Smooth muscle cell (in vitro differentiated cells): Measurements from ENCODE around the gene PDSS2. TPM values are rescaled to one million over a fixed set of nuclear protein-coding genes. Genes with fewer than 3 reads are reported as not detected.

ENCODE experiments used
- DNase-seq: peaks from one replicate; lab custom pipeline; 2025; ENCODE audit not compliant: unreplicated experiment; lab: John Stamatoyannopoulos, UW
- H2AFZ ChIP-seq: fragments of 200-600 bp; sonication (generic); 2 replicates; pipeline ENCODE4 v1.6.0; 2016; ENCODE audit warnings: antibody characterized with exemption, low read depth, mild to moderate bottlenecking
- H3F3A ChIP-seq: fragments of 200-600 bp; sonication (generic); 2 replicates; pipeline ENCODE4 v1.6.0; 2017; ENCODE audit warnings: antibody characterized with exemption, low read depth
- H3K27ac ChIP-seq: fragments of 200-600 bp; sonication (generic); 2 replicates; pipeline ENCODE4 v1.5.1; 2016; ENCODE audit warnings: low read depth, mild to moderate bottlenecking
- H3K27me3 ChIP-seq: fragments of 200-600 bp; sonication (generic); 2 replicates; pipeline ENCODE4 v1.6.1; 2016; ENCODE audit warnings: low read depth, mild to moderate bottlenecking
- H3K36me3 ChIP-seq: fragments of 200-600 bp; sonication (generic); 2 replicates; pipeline ENCODE4 v1.5.1; 2016; ENCODE audit warnings: low read depth
- H3K4me1 ChIP-seq: fragments of 200-600 bp; sonication (generic); 2 replicates; pipeline ENCODE4 v1.5.1; 2016; ENCODE audit warnings: low read depth
- H3K4me2 ChIP-seq: fragments of 200-600 bp; sonication (generic); 2 replicates; pipeline ENCODE4 v1.6.0; 2016; ENCODE audit warnings: mild to moderate bottlenecking
- H3K4me3 ChIP-seq: fragments of 200-600 bp; sonication (generic); 2 replicates; pipeline ENCODE4 v1.5.1; 2016; ENCODE audit warnings: mild to moderate bottlenecking
- H3K79me2 ChIP-seq: fragments of 200-600 bp; sonication (generic); 2 replicates; pipeline ENCODE4 v1.6.0; 2016; ENCODE audit warnings: low read depth, mild to moderate bottlenecking
- H3K9ac ChIP-seq: fragments of 200-600 bp; sonication (generic); 2 replicates; pipeline ENCODE4 v1.6.0; 2016; ENCODE audit warnings: low read depth
- H3K9me3 ChIP-seq: fragments of 200-600 bp; sonication (generic); replicated peaks from 2 replicates; pipeline ENCODE4 v1.5.1; 2016; ENCODE audit warnings: low read depth
- H4K20me1 ChIP-seq: fragments of 200-600 bp; sonication (generic); 2 replicates; pipeline ENCODE4 v1.6.0; 2016; ENCODE audit warnings: low read depth
- WGBS: methylation state at CpG from one replicate; pipeline ENCODE4 v1.1.7; 2016; ENCODE audit warnings: low lambda C conversion rate; 5-methylcytosine and 5-hydroxymethylcytosine counted together
- polyA plus RNA-seq: library from polyadenylated mRNA; unstranded; fragments of >200 nt; fragmentation: Nextera tagmentation; extraction: Ambion mirVana; gene quantifications from 2 replicates; pipeline ENCODE4 v1.2.1, GENCODE V29; 2016
- total RNA-seq: library from RNA; depleted of rRNA; stranded (reverse); fragments of >200 nt; gene quantifications from 2 replicates; pipeline ENCODE4 v1.2.3, GENCODE V29; 2014
- TF ChIP-seq, protein P1 (sequence below): fragments of 200-600 bp; sonication (generic); IDR thresholded peaks from 2 replicates; pipeline ENCODE4 v1.5.1; 2017; ENCODE audit warnings: borderline replicate concordance, mild to moderate bottlenecking, antibody characterized with exemption; ENCODE audit not compliant: insufficient read depth, poor library complexity, severe bottlenecking

PDSS2 gene
- total and polyA plus RNA-seq, 2 experiments from 2014 or later: 12.8 to 15.5 TPM

DNA sequence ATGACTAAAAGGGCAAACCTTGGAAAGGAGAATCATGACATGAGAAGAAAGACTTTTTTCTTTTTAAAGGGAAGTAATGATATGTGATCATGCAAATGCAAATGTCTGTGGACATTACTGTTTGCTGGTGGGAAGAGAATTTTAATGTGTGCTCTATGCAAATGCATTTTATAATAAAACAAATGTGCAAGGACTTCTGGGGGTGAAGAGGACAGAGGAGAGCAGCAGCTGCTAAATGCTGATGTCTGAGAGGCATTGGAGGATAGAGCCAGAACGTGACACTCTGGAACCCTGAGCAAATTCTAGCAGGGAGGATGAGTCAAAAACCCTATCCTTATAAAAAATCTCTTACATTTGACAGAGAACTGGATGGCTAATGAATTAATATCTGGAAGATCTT lies 274.9 kb downstream of the PDSS2 start:
- Histone ChIP-seq H2AFZ (no peak overlapping the region), H3K36me3 (no peaks in the 10 kb centered on the region), H3K4me1 (no peaks in the 10 kb centered on the region), H3K27ac (no peak overlapping the region), H4K20me1 (no peaks in the 10 kb centered on the region), H3K4me3 (no peak overlapping the region), H3F3A (no peaks in the 10 kb centered on the region), H3K27me3 (no peaks in the 10 kb centered on the region), H3K4me2 (no peak overlapping the region), H3K79me2 (no peaks in the 10 kb centered on the region), H3K9me3 (no peaks in the 10 kb centered on the region), H3K9ac (no peak overlapping the region)
- TF ChIP-seq, protein P1, sequence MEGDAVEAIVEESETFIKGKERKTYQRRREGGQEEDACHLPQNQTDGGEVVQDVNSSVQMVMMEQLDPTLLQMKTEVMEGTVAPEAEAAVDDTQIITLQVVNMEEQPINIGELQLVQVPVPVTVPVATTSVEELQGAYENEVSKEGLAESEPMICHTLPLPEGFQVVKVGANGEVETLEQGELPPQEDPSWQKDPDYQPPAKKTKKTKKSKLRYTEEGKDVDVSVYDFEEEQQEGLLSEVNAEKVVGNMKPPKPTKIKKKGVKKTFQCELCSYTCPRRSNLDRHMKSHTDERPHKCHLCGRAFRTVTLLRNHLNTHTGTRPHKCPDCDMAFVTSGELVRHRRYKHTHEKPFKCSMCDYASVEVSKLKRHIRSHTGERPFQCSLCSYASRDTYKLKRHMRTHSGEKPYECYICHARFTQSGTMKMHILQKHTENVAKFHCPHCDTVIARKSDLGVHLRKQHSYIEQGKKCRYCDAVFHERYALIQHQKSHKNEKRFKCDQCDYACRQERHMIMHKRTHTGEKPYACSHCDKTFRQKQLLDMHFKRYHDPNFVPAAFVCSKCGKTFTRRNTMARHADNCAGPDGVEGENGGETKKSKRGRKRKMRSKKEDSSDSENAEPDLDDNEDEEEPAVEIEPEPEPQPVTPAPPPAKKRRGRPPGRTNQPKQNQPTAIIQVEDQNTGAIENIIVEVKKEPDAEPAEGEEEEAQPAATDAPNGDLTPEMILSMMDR: no peak
- whole genome bisulfite sequencing: 74% methylated on average over 1 of the region's 1 CpG
- no peak for DNase-seq

DNA sequence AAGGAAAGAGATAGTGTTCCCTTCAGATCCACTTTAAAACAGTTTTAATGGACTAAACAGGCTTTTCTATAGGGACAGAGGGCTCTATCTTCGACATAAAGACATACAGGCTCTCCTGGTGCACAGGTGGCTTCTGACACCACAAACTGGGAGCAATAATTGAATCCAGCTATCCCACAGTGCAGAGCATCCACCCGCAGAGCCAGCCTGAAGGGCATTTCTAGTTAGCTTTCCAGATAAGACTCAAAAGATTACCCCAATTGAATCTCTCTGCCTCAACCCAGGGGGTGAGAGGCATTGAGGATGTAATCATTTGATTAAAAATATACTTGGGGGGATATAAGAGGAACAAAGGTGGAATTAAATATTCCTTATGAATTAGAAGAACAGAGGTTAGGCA lies 279.3 kb downstream of the PDSS2 start:
- WGBS: 86% methylated on average over 2 of the region's 2 CpGs
- H3K9me3 ChIP-seq: no peaks in the 10 kb centered on the region
- no peaks in the 10 kb centered on the region for H3K27me3 ChIP-seq
- DNase-seq: no peak
- H3K4me2 ChIP-seq: no peak overlapping the region
- no peak overlapping the region for H3K4me3 ChIP-seq
- H3K36me3 ChIP-seq: no peaks in the 10 kb centered on the region
- TF ChIP-seq, protein P1: no peak
- H2AFZ ChIP-seq: no peak overlapping the region
- H3F3A ChIP-seq: no peaks in the 10 kb centered on the region
- H4K20me1 ChIP-seq: no peaks in the 10 kb centered on the region
- H3K9ac ChIP-seq: no peak overlapping the region
- H3K4me1 ChIP-seq: no peaks in the 10 kb centered on the region
- no peaks in the 10 kb centered on the region for H3K79me2 ChIP-seq
- H3K27ac ChIP-seq: no peak overlapping the region

DNA sequence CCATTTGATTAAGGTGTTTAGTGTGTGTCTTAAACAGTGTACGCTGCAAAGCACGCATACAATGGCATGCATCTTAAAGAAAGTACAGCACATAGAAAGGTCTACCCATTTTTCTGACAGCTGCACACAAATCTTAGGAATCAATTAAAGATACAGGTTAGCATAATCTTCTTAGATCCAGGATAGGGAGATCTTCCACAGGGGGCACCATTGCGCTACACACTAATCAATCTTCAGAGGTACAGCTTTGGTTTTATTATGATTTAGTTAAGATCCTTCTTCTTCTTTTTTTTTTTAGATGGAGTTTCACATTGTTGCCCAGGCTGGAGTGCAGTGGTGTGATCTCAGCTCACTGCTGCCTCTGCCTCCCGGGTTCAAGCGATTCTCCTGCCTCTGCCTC lies 280.4 kb downstream of the PDSS2 start:
- H4K20me1 ChIP-seq: no peaks in the 10 kb centered on the region
- no peaks in the 10 kb centered on the region for H3K27me3 ChIP-seq
- H3K9me3 ChIP-seq: no peaks in the 10 kb centered on the region
- no peak overlapping the region for H3K27ac ChIP-seq
- H2AFZ ChIP-seq: no peak overlapping the region
- TF ChIP-seq, protein P1: no peak
- 95% methylated on average over 5 of the region's 5 CpGs for WGBS
- H3K4me1 ChIP-seq: no peaks in the 10 kb centered on the region
- DNase-seq: no peak
- no peaks in the 10 kb centered on the region for H3K36me3 ChIP-seq
- H3K4me3 ChIP-seq: no peak overlapping the region
- H3F3A ChIP-seq: no peaks in the 10 kb centered on the region
- H3K79me2 ChIP-seq: no peaks in the 10 kb centered on the region
- H3K9ac ChIP-seq: no peak overlapping the region
- no peak overlapping the region for H3K4me2 ChIP-seq

DNA sequence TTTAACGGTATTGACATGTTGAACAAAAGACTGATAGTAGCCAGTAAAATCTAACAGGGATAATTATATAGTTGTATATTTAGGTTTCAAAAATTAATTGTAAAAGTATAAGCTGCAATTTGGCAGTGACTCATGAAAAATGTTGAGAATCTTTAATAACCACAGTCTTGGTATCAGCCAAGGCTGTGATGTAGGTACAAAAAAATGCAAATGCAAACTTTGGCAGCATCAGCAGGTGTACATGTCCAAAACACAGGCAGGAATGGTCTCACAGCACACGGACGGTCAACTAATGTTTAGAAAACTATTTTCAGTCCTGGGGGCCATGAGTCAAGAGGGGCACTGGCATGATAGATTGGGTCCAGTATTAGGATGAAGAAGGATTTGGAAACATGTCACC lies 285.6 kb downstream of the PDSS2 start:
- no peak overlapping the region for H2AFZ ChIP-seq
- WGBS: 88% methylated on average over 3 of the region's 3 CpGs
- H3K79me2 ChIP-seq: no peaks in the 10 kb centered on the region
- H3K4me3 ChIP-seq: no peak overlapping the region
- no peaks in the 10 kb centered on the region for H3K9me3 ChIP-seq
- no peaks in the 10 kb centered on the region for H4K20me1 ChIP-seq
- H3K27ac ChIP-seq: no peak overlapping the region
- no peaks in the 10 kb centered on the region for H3K4me1 ChIP-seq
- DNase-seq: no peak
- no peak overlapping the region for H3K4me2 ChIP-seq
- no peaks in the 10 kb centered on the region for H3F3A ChIP-seq
- TF ChIP-seq, protein P1: no peak
- no peaks in the 10 kb centered on the region for H3K36me3 ChIP-seq
- H3K27me3 ChIP-seq: no peaks in the 10 kb centered on the region
- no peak overlapping the region for H3K9ac ChIP-seq
